ENCODE measurements around the gene CEP83. TPM values are rescaled to one million over a fixed set of nuclear protein-coding genes. Genes with fewer than 3 reads are reported as not detected.
"Not testable (repeated sequence)": the region's sequence is repeated elsewhere in the genome, so short reads cannot be mapped to it uniquely, and the experiment has no call there.

CEP83 gene
- polyA plus RNA-seq, 2 donors: 4.7 to 8.3 TPM

DNA sequence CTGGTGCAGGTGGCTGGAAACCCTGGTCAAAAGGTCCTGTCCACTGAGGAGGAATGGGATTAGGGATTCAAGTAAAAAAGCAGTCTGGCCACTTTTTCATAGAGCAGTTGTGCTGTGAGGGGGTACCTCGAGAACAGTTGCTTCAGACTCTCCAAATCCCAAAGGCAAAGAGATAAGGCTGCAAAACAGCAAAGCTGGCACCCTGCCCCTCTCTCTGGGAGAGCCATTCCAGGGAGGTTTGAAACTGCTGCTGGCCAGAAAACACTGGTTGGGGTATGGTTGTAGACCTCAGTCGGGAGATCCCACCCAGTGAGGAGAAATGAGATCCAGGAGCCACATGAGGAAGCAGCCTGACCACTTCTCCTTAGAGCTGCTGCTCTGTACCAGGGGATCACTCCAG, 137.3 kb downstream of the CEP83 start:
- no peak overlapping the region for H3K4me3 ChIP-seq (ENCODE audit: low read depth in 1 of 2, low read length in 2 of 2)
- no peak overlapping the region for H3K27ac ChIP-seq (ENCODE audit: low read depth in 2 of 2, low read length in 1 of 2)
- WGBS, 2 donors: 90 to 93% methylated on average over 2 of the region's 2 CpGs
- peaks cover 2 to 15% of the 10 kb centered on the region in 2 donors for H3K36me3 ChIP-seq (ENCODE audit: control insufficient read depth in 2 of 2, insufficient read depth in 2 of 2, low read length in 1 of 2)
- H3K4me1 ChIP-seq (ENCODE audit: control insufficient read depth in 2 of 2, insufficient read depth in 2 of 2, low read length in 1 of 2): no peaks in the 10 kb centered on the region
- H3K9me3 ChIP-seq (ENCODE audit: control insufficient read depth in 2 of 2, insufficient read depth in 1 of 2, low read depth in 1 of 2, low read length in 1 of 2): peaks cover 3 to 11% of the 10 kb centered on the region in 2 donors
- H3K27me3 ChIP-seq (ENCODE audit: control insufficient read depth in 1 of 2, insufficient read depth in 2 of 2, low read length in 2 of 2): no peaks in the 10 kb centered on the region

DNA sequence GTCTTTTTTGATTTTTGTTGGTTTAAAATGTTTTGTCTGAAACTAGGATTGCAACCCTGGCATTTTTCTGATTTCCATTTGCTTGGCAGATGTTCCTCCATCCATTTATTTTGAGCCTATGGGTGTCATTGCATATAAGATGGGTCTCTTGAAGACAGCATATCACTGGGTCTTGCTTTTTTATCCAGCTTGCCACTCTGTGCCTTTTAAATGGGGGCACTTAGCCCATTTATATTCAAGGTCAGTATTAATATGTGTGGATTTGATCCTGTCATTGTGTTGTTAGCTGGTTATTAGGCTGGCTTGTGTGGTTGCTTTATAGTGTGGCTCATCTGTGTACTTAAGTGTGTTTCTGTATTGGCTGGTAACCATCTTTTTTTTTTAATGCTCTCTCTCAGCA, 139.6 kb downstream of the CEP83 start:
- Histone ChIP-seq H3K27ac (ENCODE audit: low read depth in 2 of 2, low read length in 1 of 2) (no peak overlapping the region), H3K4me1 (ENCODE audit: control insufficient read depth in 2 of 2, insufficient read depth in 2 of 2, low read length in 1 of 2) (no peaks in the 10 kb centered on the region), H3K9me3 (ENCODE audit: control insufficient read depth in 2 of 2, insufficient read depth in 1 of 2, low read depth in 1 of 2, low read length in 1 of 2) (peaks cover 3 to 11% of the 10 kb centered on the region in 2 donors), H3K4me3 (ENCODE audit: low read depth in 1 of 2, low read length in 2 of 2) (no peak overlapping the region), H3K27me3 (ENCODE audit: control insufficient read depth in 1 of 2, insufficient read depth in 2 of 2, low read length in 2 of 2) (no peaks in the 10 kb centered on the region), H3K36me3 (ENCODE audit: control insufficient read depth in 2 of 2, insufficient read depth in 2 of 2, low read length in 1 of 2) (peaks cover 2 to 15% of the 10 kb centered on the region in 2 donors)

GRCh38 chr12:94318181-94318580, 141.5 kb downstream of the CEP83 start:
- H3K4me3 ChIP-seq (ENCODE audit: low read depth in 1 of 2, low read length in 2 of 2): no peak overlapping the region
- H3K36me3 ChIP-seq (ENCODE audit: control insufficient read depth in 2 of 2, insufficient read depth in 2 of 2, low read length in 1 of 2): peaks cover 1 to 10% of the 10 kb centered on the region in 2 donors
- WGBS, 2 donors: 54 to 73% methylated on average over 1 of the region's 1 CpG
- no peaks in the 10 kb centered on the region for H3K27me3 ChIP-seq (ENCODE audit: control insufficient read depth in 1 of 2, insufficient read depth in 2 of 2, low read length in 2 of 2)
- peaks cover 3 to 9% of the 10 kb centered on the region in 2 donors for H3K9me3 ChIP-seq (ENCODE audit: control insufficient read depth in 2 of 2, insufficient read depth in 1 of 2, low read depth in 1 of 2, low read length in 1 of 2)
- H3K27ac ChIP-seq (ENCODE audit: low read depth in 2 of 2, low read length in 1 of 2): no peak overlapping the region
- no peaks in the 10 kb centered on the region for H3K4me1 ChIP-seq (ENCODE audit: control insufficient read depth in 2 of 2, insufficient read depth in 2 of 2, low read length in 1 of 2)

GRCh38 chr12:94316600-94316999, 143.1 kb downstream of the CEP83 start:
- 98 to 100% methylated on average over 2 of the region's 2 CpGs for WGBS, 2 donors

GRCh38 chr12:94312378-94312777, 147.3 kb downstream of the CEP83 start:
- H3K36me3 ChIP-seq (ENCODE audit: control insufficient read depth in 2 of 2, insufficient read depth in 2 of 2, low read length in 1 of 2): no peaks in the 10 kb centered on the region
- H3K27ac ChIP-seq (ENCODE audit: low read depth in 2 of 2, low read length in 1 of 2): no peak overlapping the region
- no peaks in the 10 kb centered on the region for H3K27me3 ChIP-seq (ENCODE audit: control insufficient read depth in 1 of 2, insufficient read depth in 2 of 2, low read length in 2 of 2)
- no peaks in the 10 kb centered on the region for H3K4me1 ChIP-seq (ENCODE audit: control insufficient read depth in 2 of 2, insufficient read depth in 2 of 2, low read length in 1 of 2)
- no peaks in the 10 kb centered on the region for H3K9me3 ChIP-seq (ENCODE audit: control insufficient read depth in 2 of 2, insufficient read depth in 1 of 2, low read depth in 1 of 2, low read length in 1 of 2)
- WGBS, 2 donors: 94 to 100% methylated on average over 1 of the region's 1 CpG
- no peak overlapping the region for H3K4me3 ChIP-seq (ENCODE audit: low read depth in 1 of 2, low read length in 2 of 2)

More at GRCh38 chr12:94316600-94316999, 143.1 kb downstream of the CEP83 start:
- H3K4me3 ChIP-seq (ENCODE audit: low read depth in 1 of 2, low read length in 2 of 2); H3K4me1 ChIP-seq (ENCODE audit: control insufficient read depth in 2 of 2, insufficient read depth in 2 of 2, low read length in 1 of 2); H3K9me3 ChIP-seq (ENCODE audit: control insufficient read depth in 2 of 2, insufficient read depth in 1 of 2, low read depth in 1 of 2, low read length in 1 of 2); H3K27ac ChIP-seq (ENCODE audit: low read depth in 2 of 2, low read length in 1 of 2); H3K27me3 ChIP-seq (ENCODE audit: control insufficient read depth in 1 of 2, insufficient read depth in 2 of 2, low read length in 2 of 2); H3K36me3 ChIP-seq (ENCODE audit: control insufficient read depth in 2 of 2, insufficient read depth in 2 of 2, low read length in 1 of 2): not testable (repeated sequence)

GRCh38 chr12:94309373-94309772, 150.3 kb downstream of the CEP83 start:
- Histone ChIP-seq H3K4me3 (ENCODE audit: low read depth in 1 of 2, low read length in 2 of 2) (no peak overlapping the region), H3K27ac (ENCODE audit: low read depth in 2 of 2, low read length in 1 of 2) (no peak overlapping the region), H3K27me3 (ENCODE audit: control insufficient read depth in 1 of 2, insufficient read depth in 2 of 2, low read length in 2 of 2) (no peaks in the 10 kb centered on the region), H3K9me3 (ENCODE audit: control insufficient read depth in 2 of 2, insufficient read depth in 1 of 2, low read depth in 1 of 2, low read length in 1 of 2) (no peaks in the 10 kb centered on the region), H3K36me3 (ENCODE audit: control insufficient read depth in 2 of 2, insufficient read depth in 2 of 2, low read length in 1 of 2) (peaks cover 0 to 3% of the 10 kb centered on the region in 2 donors), H3K4me1 (ENCODE audit: control insufficient read depth in 2 of 2, insufficient read depth in 2 of 2, low read length in 1 of 2) (no peaks in the 10 kb centered on the region)
- 78 to 87% methylated on average over 5 of the region's 5 CpGs for WGBS, 2 donors

DNA sequence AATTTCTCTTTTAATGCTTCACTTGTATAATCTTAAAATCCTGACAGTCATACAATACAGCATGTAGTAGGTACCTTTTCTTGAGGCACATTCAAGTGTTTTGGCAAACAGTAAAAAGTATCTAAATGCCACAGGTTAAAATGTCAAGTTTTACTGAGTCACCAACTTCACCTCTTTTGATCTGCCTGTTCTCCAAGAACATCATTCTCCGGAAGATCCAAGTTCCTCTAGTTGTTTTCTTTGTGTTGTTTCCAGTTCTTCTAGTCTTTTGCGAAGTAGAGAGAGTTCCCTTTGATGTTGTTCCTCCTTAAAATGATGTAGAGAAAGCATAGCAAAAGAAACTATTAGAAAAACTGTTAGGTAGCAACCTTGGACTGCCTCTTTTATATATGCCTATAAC, 151.1 kb downstream of the CEP83 start:
- Histone ChIP-seq H3K4me1 (ENCODE audit: control insufficient read depth in 2 of 2, insufficient read depth in 2 of 2, low read length in 1 of 2) (no peaks in the 10 kb centered on the region), H3K9me3 (ENCODE audit: control insufficient read depth in 2 of 2, insufficient read depth in 1 of 2, low read depth in 1 of 2, low read length in 1 of 2) (no peaks in the 10 kb centered on the region), H3K4me3 (ENCODE audit: low read depth in 1 of 2, low read length in 2 of 2) (no peak overlapping the region), H3K27ac (ENCODE audit: low read depth in 2 of 2, low read length in 1 of 2) (no peak overlapping the region), H3K27me3 (ENCODE audit: control insufficient read depth in 1 of 2, insufficient read depth in 2 of 2, low read length in 2 of 2) (no peaks in the 10 kb centered on the region), H3K36me3 (ENCODE audit: control insufficient read depth in 2 of 2, insufficient read depth in 2 of 2, low read length in 1 of 2) (peaks cover 0 to 3% of the 10 kb centered on the region in 2 donors)
- WGBS, 2 donors: 46 to 52% methylated on average over 2 of the region's 2 CpGs

GRCh38 chr12:94305130-94305957, 154.3 kb downstream of the CEP83 start:
- Histone ChIP-seq H3K27ac (ENCODE audit: low read depth in 2 of 2, low read length in 1 of 2) (no peak overlapping the region), H3K36me3 (ENCODE audit: control insufficient read depth in 2 of 2, insufficient read depth in 2 of 2, low read length in 1 of 2) (peaks cover 0 to 3% of the 10 kb centered on the region in 2 donors), H3K4me1 (ENCODE audit: control insufficient read depth in 2 of 2, insufficient read depth in 2 of 2, low read length in 1 of 2) (no peaks in the 10 kb centered on the region), H3K4me3 (ENCODE audit: low read depth in 1 of 2, low read length in 2 of 2) (no peak overlapping the region), H3K27me3 (ENCODE audit: control insufficient read depth in 1 of 2, insufficient read depth in 2 of 2, low read length in 2 of 2) (no peaks in the 10 kb centered on the region), H3K9me3 (ENCODE audit: control insufficient read depth in 2 of 2, insufficient read depth in 1 of 2, low read depth in 1 of 2, low read length in 1 of 2) (no peaks in the 10 kb centered on the region)
- 69 to 76% methylated on average over 9 of the region's 9 CpGs for WGBS, 2 donors

- H3K4me3 ChIP-seq (ENCODE audit: low read depth in 1 of 2, low read length in 2 of 2): no peak overlapping the region
- peaks cover 0 to 3% of the 10 kb centered on the region in 2 donors for H3K36me3 ChIP-seq (ENCODE audit: control insufficient read depth in 2 of 2, insufficient read depth in 2 of 2, low read length in 1 of 2)
- no peaks in the 10 kb centered on the region for H3K4me1 ChIP-seq (ENCODE audit: control insufficient read depth in 2 of 2, insufficient read depth in 2 of 2, low read length in 1 of 2)
- WGBS, 2 donors: 80 to 94% methylated on average over 3 of the region's 3 CpGs
- no peaks in the 10 kb centered on the region for H3K9me3 ChIP-seq (ENCODE audit: control insufficient read depth in 2 of 2, insufficient read depth in 1 of 2, low read depth in 1 of 2, low read length in 1 of 2)
- H3K27ac ChIP-seq (ENCODE audit: low read depth in 2 of 2, low read length in 1 of 2): no peak overlapping the region
- H3K27me3 ChIP-seq (ENCODE audit: control insufficient read depth in 1 of 2, insufficient read depth in 2 of 2, low read length in 2 of 2): no peaks in the 10 kb centered on the region
Measured at GRCh38 chr12:94304566-94305061, 155.1 kb downstream of the CEP83 start.

DNA sequence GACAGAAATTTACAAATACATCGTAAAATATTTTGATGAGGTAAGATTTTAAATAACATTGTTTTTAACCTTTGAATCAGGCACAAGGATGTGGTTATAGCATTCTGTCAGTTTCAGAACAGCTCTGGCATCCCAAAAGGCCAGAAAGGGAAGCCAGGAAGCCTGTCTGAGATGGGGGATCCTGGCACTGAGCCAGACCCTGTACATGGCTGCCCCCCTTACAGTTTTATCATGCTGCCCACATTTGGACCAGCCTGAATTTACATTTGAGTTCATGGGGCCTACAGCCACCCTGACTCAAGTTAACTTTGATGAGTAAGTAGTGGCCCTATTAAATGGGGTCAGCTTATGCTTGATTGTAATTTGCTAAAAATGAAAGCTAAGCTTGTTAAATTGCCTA, 155.7 kb downstream of the CEP83 start:
- Histone ChIP-seq H3K27ac (ENCODE audit: low read depth in 2 of 2, low read length in 1 of 2) (no peak overlapping the region), H3K36me3 (ENCODE audit: control insufficient read depth in 2 of 2, insufficient read depth in 2 of 2, low read length in 1 of 2) (peaks cover 0 to 3% of the 10 kb centered on the region in 2 donors), H3K9me3 (ENCODE audit: control insufficient read depth in 2 of 2, insufficient read depth in 1 of 2, low read depth in 1 of 2, low read length in 1 of 2) (no peaks in the 10 kb centered on the region), H3K27me3 (ENCODE audit: control insufficient read depth in 1 of 2, insufficient read depth in 2 of 2, low read length in 2 of 2) (no peaks in the 10 kb centered on the region), H3K4me3 (ENCODE audit: low read depth in 1 of 2, low read length in 2 of 2) (no peak overlapping the region), H3K4me1 (ENCODE audit: control insufficient read depth in 2 of 2, insufficient read depth in 2 of 2, low read length in 1 of 2) (no peaks in the 10 kb centered on the region)
- 90 to 91% methylated on average over 1 of the region's 1 CpG for WGBS, 2 donors

Data from esophagus (tissue), 2 donors.